A549 (cell line): ENCODE measurements around the gene PTPRN2. TPM values are rescaled to one million over a fixed set of nuclear protein-coding genes. Genes with fewer than 3 reads are reported as not detected.

Source experiments
- ATAC-seq, 2 experiments: fragments of 200-7000 bp in 1 of 2; fragments of >200 bp in 1 of 2; cut with Nextera tagmentation in 1 of 2; cut with Tn5 transposase in 1 of 2; 3 replicates each; pipeline versions ENCODE4 v1.8.0 to v1.9.1; 2018 to 2020; ENCODE audit warnings: mild to moderate bottlenecking in 1 of 2, moderate library complexity in 1 of 2
- CTCF ChIA-PET: fragments of 300-600 bp; sonication (Branson Sonifier 250); formaldehyde crosslinking; extraction: SDS; loops from one replicate; lab custom pipeline; 2021; ENCODE audit warnings: antibody characterized with exemption, inconsistent platforms; lab: Yijun Ruan, JAX
- POLR2A ChIA-PET: fragments of 350-600 bp; formaldehyde crosslinking; extraction: SDS; loops from one replicate; lab custom pipeline; 2021; ENCODE audit warnings: antibody characterized with exemption, inconsistent platforms; lab: Yijun Ruan, JAX
- DNase-seq, 2 experiments: peaks; one replicate each; pipeline versions ENCODE4 v3.0.0 to v3.0.0-alpha.2; 2011 to 2016; ENCODE audit warnings: low read depth in 1 of 2, low spot score in 1 of 2
- FAIRE-seq: peaks from 2 replicates; lab custom pipeline; 2011; peaks lifted over from hg19 to GRCh38; lab: Jason Lieb, UNC
- H3K27ac ChIP-seq, 2 experiments: fragments of >200 bp; sonication (Bioruptor Twin); formaldehyde crosslinking; 3 replicates each; pipeline ENCODE4 v1.5.1; 2016 to 2017
- H3K4me1 ChIP-seq: fragments of >200 bp; sonication (Bioruptor Twin); formaldehyde crosslinking; 3 replicates; pipeline ENCODE4 v1.6.1; 2016
- H3K4me2 ChIP-seq: fragments of >200 bp; sonication (Bioruptor Twin); formaldehyde crosslinking; 3 replicates; pipeline ENCODE4 v1.6.1; 2016
- H3K4me3 ChIP-seq: fragments of >200 bp; sonication (Bioruptor Twin); formaldehyde crosslinking; 3 replicates; pipeline ENCODE4 v1.5.1; 2016
- H3K9me3 ChIP-seq: fragments of >200 bp; sonication (Bioruptor Twin); formaldehyde crosslinking; 3 replicates; pipeline ENCODE4 v1.6.1; 2016
- BHLHE40 ChIP-seq: IDR thresholded peaks from 2 replicates; pipeline ENCODE4 v1.6.1; 2012; ENCODE audit warnings: low read depth, low read length, inconsistent platforms
- CBX2 ChIP-seq: fragments of 200-600 bp; sonication (generic); IDR thresholded peaks from 2 replicates; pipeline ENCODE4 v1.6.1; 2016; ENCODE audit warnings: low read depth, mild to moderate bottlenecking, borderline replicate concordance
- CBX8 ChIP-seq: fragments of 200-600 bp; sonication (generic); IDR thresholded peaks from 2 replicates; pipeline ENCODE4 v1.6.1; 2016
- CEBPB ChIP-seq, 2 experiments: fragments of >200 bp in 1 of 2; sonication (Bioruptor Twin) in 1 of 2; formaldehyde crosslinking in 1 of 2; IDR thresholded peaks; 2 replicates each; pipeline ENCODE4 v1.6.1; 2012 to 2016
- EHF ChIP-seq: fragments of 250-450 bp; sonication (Bioruptor Pico); IDR thresholded peaks from 2 replicates; pipeline ENCODE4 v1.5.0; 2020; ENCODE audit warnings: mild to moderate bottlenecking
- EHMT2 ChIP-seq: fragments of 200-600 bp; sonication (generic); IDR thresholded peaks from 2 replicates; pipeline ENCODE4 v1.6.1; 2016; ENCODE audit warnings: antibody characterized with exemption, low read depth, mild to moderate bottlenecking, moderate library complexity
- EP300 ChIP-seq, 2 experiments: fragments of >200 bp; sonication (Bioruptor Twin); formaldehyde crosslinking; IDR thresholded peaks; 2 replicates in 1 of 2; 3 replicates in 1 of 2; pipeline ENCODE4 v1.6.1; 2016 to 2017
- FOSL2 ChIP-seq, 2 experiments: fragments of 450-650 bp in 1 of 2; fragments of >200 bp in 1 of 2; sonication (Bioruptor Twin) in 1 of 2; formaldehyde crosslinking; IDR thresholded peaks; 2 replicates each; pipeline versions ENCODE4 v1.5.0 to v1.6.1; 2016 to 2020; ENCODE audit warnings: mild to moderate bottlenecking in 1 of 2, moderate library complexity in 1 of 2
- FOXS1 ChIP-seq: fragments of 250-450 bp; sonication (Bioruptor Pico); IDR thresholded peaks from 2 replicates; pipeline ENCODE4 v1.5.0; 2020; ENCODE audit warnings: mild to moderate bottlenecking, moderate library complexity
- GATA3 ChIP-seq: IDR thresholded peaks from 2 replicates; pipeline ENCODE4 v1.6.1; 2012; ENCODE audit warnings: borderline replicate concordance
- HDAC2 ChIP-seq: fragments of 200-600 bp; sonication (generic); IDR thresholded peaks from 2 replicates; pipeline ENCODE4 v1.6.1; 2016
- HOXB13 ChIP-seq: fragments of 250-450 bp; sonication (Bioruptor Pico); IDR thresholded peaks from 2 replicates; pipeline ENCODE4 v1.5.0; 2020; ENCODE audit warnings: low read depth, mild to moderate bottlenecking, moderate library complexity
- NPAS2 ChIP-seq: fragments of 250-450 bp; sonication (Bioruptor Pico); IDR thresholded peaks from 2 replicates; pipeline ENCODE4 v1.8.0; 2022; ENCODE audit warnings: mild to moderate bottlenecking, moderate library complexity, borderline replicate concordance
- PHF8 ChIP-seq: fragments of 200-600 bp; sonication (generic); IDR thresholded peaks from 2 replicates; pipeline ENCODE4 v1.6.1; 2016; ENCODE audit warnings: low read depth, mild to moderate bottlenecking, antibody characterized with exemption, moderate library complexity, borderline replicate concordance
- POLR2A ChIP-seq: IDR thresholded peaks from 2 replicates; pipeline ENCODE4 v1.6.1; 2012; ENCODE audit warnings: mild to moderate bottlenecking, low read length
- POLR2AphosphoS2 ChIP-seq: conservative IDR thresholded peaks from 2 replicates; pipeline ENCODE4 v1.6.1; 2012; ENCODE audit warnings: low read length, improper control_type of control experiment, inconsistent platforms
- RFX5 ChIP-seq: fragments of 450-650 bp; IDR thresholded peaks from 2 replicates; pipeline ENCODE4 v1.7.1; 2014; ENCODE audit warnings: antibody characterized with exemption, mild to moderate bottlenecking, moderate library complexity
- SMC3 ChIP-seq: fragments of >200 bp; sonication (Bioruptor Twin); formaldehyde crosslinking; IDR thresholded peaks from 3 replicates; pipeline ENCODE4 v1.6.1; 2018; ENCODE audit warnings: inconsistent platforms
- TFCP2L1 ChIP-seq: fragments of 250-450 bp; sonication (Bioruptor Pico); IDR thresholded peaks from 2 replicates; pipeline ENCODE4 v1.5.0; 2021; ENCODE audit warnings: mild to moderate bottlenecking
- TP53 ChIP-seq: fragments of 250-450 bp; sonication (Bioruptor Pico); IDR thresholded peaks from 2 replicates; pipeline ENCODE4 v1.5.0; 2021; ENCODE audit warnings: mild to moderate bottlenecking, moderate library complexity
- ZC3H11A ChIP-seq: fragments of 450-650 bp; IDR thresholded peaks from 2 replicates; pipeline ENCODE4 v1.6.1; 2014; ENCODE audit warnings: antibody characterized with exemption, mild to moderate bottlenecking
- ZFP36 ChIP-seq: fragments of 450-650 bp; IDR thresholded peaks from 2 replicates; pipeline ENCODE4 v1.6.1; 2014; ENCODE audit warnings: borderline replicate concordance; ENCODE audit not compliant: partially characterized antibody
- WGBS: methylation state at CpG from one replicate; pipeline ENCODE4 v1.1.6; 2017; ENCODE audit errors: missing lambda C conversion rate; 5-methylcytosine and 5-hydroxymethylcytosine counted together
- polyA plus RNA-seq, 4 experiments: library from polyadenylated mRNA; depleted of rRNA in 3 of 4; stranded (reverse); fragments of >200 nt; fragmentation: RNase III in 1 of 4; extraction: RNeasy Plus Mini Kit Qiagen cat#74134 plus additional on column Dnase treatment in 1 of 4; gene quantifications; 2 replicates in 3 of 4; 3 replicates in 1 of 4; pipeline ENCODE4 v1.2.3, GENCODE V29; 2011 to 2017
- TF ChIP-seq, protein P1 (sequence below): IDR thresholded peaks from 2 replicates; pipeline ENCODE4 v1.6.1; 2012
- TF ChIP-seq, protein P2 (sequence below): fragments of 250-450 bp; sonication (Bioruptor Pico); IDR thresholded peaks from 2 replicates; pipeline ENCODE4 v1.5.0; 2020; ENCODE audit warnings: low read depth, mild to moderate bottlenecking, moderate library complexity
- TF ChIP-seq, protein P3 (sequence below): fragments of 150-350 bp; IDR thresholded peaks from 2 replicates; pipeline ENCODE4 v1.6.1; 2014; ENCODE audit warnings: low read depth, mild to moderate bottlenecking, low read length
- TF ChIP-seq, protein P4 (sequence below): fragments of >200 bp; sonication (Bioruptor Twin); formaldehyde crosslinking; IDR thresholded peaks from 3 replicates; pipeline ENCODE4 v1.6.1; 2016
- TF ChIP-seq, protein P5 (sequence below): fragments of >200 bp; sonication (Bioruptor Twin); formaldehyde crosslinking; IDR thresholded peaks from 2 replicates; pipeline ENCODE4 v1.6.1; 2016

The PTPRN2 gene
- polyA plus RNA-seq, 2 of the 4 experiments (the other 2 are of a cell fraction), result 0.41 to 1.2 TPM

DNA sequence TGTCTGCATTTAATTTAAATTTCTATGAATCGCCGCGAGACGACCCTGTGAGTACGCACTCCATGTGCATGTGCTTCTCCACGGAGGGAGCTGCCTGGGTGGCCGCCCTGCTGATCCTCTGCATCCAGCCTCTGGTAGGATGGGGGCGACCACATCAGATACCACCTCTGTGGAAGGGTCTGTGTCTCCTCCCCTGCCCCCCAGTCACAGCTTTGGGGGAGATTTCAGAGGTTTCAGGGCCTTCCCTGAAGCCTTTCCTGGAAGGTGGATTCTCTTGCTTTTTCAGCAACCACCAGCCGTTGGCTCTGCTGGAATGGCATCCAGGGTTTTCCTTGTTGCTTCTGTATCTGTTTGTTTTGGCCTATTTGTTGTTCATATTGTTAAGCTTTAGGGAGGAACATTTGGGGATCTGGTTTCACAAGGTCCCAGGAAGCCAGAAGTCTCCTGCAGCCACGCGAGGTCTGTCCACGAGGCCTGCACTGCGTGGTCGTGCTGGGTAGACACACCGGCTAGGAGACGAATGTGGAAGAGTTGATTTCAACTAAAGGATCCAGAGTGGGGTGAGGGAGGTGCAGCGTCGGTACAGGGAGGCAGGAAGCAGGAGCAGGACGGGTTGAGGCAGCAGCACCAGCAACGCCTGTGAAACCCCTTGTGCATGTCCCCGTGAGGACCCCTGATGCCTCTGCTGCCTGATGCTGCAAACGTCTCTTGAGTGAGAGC is 329.1 kb downstream of the PTPRN2 start:
- 53% methylated on average over 22 of the region's 22 CpGs for WGBS
- H3K27ac ChIP-seq, result no peak overlapping the region
- 0 out of 3 replicates have a peak, but pooled peaks cover 5% of the 10 kb centered on the region for H3K9me3 ChIP-seq
- ATAC-seq (no peak), DNase-seq (no peak), FAIRE-seq (no peak)
- no peak overlapping the region for H3K4me2 ChIP-seq
- no peak overlapping the region for H3K4me3 ChIP-seq
- POLR2A ChIA-PET, result no interaction called here
- CTCF ChIA-PET, result no interaction called here
- no peaks in the 10 kb centered on the region for H3K4me1 ChIP-seq
- TF ChIP-seq BHLHE40 (no peak), FOXS1 (CRISPR knock-in tag) (no peak), RFX5 (no peak), POLR2AphosphoS2 (no peak), GATA3 (no peak), TFCP2L1 (CRISPR knock-in tag) (no peak), EHMT2 (no peak), PHF8 (no peak), POLR2A (no peak), EP300 (IDR thresholded peaks at IDR 0.05) (no peak), ZFP36 (no peak), HDAC2 (no peak)
- TF ChIP-seq, protein P1, sequence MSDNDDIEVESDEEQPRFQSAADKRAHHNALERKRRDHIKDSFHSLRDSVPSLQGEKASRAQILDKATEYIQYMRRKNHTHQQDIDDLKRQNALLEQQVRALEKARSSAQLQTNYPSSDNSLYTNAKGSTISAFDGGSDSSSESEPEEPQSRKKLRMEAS, result no peak
- TF ChIP-seq, protein P2, sequence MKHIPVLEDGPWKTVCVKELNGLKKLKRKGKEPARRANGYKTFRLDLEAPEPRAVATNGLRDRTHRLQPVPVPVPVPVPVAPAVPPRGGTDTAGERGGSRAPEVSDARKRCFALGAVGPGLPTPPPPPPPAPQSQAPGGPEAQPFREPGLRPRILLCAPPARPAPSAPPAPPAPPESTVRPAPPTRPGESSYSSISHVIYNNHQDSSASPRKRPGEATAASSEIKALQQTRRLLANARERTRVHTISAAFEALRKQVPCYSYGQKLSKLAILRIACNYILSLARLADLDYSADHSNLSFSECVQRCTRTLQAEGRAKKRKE (CRISPR knock-in tag), result no peak
- TF ChIP-seq, protein P3, sequence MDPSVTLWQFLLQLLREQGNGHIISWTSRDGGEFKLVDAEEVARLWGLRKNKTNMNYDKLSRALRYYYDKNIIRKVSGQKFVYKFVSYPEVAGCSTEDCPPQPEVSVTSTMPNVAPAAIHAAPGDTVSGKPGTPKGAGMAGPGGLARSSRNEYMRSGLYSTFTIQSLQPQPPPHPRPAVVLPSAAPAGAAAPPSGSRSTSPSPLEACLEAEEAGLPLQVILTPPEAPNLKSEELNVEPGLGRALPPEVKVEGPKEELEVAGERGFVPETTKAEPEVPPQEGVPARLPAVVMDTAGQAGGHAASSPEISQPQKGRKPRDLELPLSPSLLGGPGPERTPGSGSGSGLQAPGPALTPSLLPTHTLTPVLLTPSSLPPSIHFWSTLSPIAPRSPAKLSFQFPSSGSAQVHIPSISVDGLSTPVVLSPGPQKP, result no peak

DNA sequence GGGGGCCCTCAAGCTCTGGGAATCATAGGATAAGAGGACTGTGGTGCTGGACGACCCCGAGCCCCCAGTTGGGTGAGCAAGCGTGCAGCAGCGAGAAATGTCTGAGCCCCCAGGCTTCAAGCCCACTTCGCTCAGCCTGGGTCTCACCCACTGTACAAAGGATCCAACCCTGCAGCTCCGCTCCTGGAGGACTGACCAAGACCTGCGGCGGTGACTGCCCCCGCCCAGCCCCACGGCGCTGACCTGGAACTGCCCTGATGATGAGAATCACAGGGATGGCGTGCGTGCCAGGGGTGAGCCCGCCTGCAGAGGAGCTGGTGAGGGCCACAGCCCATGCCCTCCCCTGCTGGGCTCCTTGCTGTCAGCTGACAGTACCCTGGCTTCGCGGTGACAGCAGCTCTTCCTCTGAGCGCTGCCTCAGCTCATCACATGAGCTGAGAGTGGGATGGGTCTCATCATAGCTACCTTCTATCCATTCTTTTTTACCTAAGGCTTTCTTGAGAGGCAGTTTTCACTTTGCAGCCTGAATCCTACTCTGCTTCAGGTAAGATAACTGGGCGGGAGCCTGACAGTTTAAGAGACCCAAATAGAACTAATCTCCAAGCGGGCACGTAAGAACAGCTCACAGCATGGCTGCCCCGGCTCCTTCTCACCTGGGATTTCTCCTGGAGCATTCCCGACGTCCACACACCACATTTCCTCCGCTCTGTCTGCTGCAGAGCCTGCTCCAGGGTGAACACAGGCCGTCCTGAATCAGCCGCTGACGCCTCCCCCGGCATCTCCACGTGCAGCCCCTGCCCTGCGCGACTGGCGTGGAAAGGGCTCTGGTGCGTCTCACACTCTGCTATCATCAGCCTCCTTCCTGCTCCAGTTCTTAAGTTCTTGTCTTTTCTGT is 329.9 kb downstream of the PTPRN2 start:
- no peak for TF ChIP-seq SMC3
- TF ChIP-seq FOXS1 (CRISPR knock-in tag), result no peak
- TF ChIP-seq, protein P4, sequence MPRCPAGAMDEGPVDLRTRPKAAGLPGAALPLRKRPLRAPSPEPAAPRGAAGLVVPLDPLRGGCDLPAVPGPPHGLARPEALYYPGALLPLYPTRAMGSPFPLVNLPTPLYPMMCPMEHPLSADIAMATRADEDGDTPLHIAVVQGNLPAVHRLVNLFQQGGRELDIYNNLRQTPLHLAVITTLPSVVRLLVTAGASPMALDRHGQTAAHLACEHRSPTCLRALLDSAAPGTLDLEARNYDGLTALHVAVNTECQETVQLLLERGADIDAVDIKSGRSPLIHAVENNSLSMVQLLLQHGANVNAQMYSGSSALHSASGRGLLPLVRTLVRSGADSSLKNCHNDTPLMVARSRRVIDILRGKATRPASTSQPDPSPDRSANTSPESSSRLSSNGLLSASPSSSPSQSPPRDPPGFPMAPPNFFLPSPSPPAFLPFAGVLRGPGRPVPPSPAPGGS, result no peak
- TF ChIP-seq, protein P5, sequence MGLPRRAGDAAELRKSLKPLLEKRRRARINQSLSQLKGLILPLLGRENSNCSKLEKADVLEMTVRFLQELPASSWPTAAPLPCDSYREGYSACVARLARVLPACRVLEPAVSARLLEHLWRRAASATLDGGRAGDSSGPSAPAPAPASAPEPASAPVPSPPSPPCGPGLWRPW, result no peak
- TF ChIP-seq CEBPB (IDR thresholded peaks at IDR 0.05), result no peak
- no peak for TF ChIP-seq EHF (CRISPR knock-in tag)
- TF ChIP-seq FOSL2 (IDR thresholded peaks at IDR 0.05), result no peak
- no peak for TF ChIP-seq FOSL2 (CRISPR knock-in tag; IDR thresholded peaks at IDR 0.05)
- no peak for TF ChIP-seq EHMT2
- no peak for TF ChIP-seq ZC3H11A
- TF ChIP-seq CBX8, result no peak
- TF ChIP-seq EP300 (IDR thresholded peaks at IDR 0.05), result no peak
- TF ChIP-seq HOXB13 (CRISPR knock-in tag), result no peak
- no peak for TF ChIP-seq POLR2AphosphoS2
- TF ChIP-seq NPAS2 (CRISPR knock-in tag), result no peak
- no peak for TF ChIP-seq TP53
- TF ChIP-seq CBX2, result no peak
- TF ChIP-seq, all 56 proteins: peak for 0
- Histone ChIP-seq H3K9me3 (0 out of 3 replicates have a peak, but pooled peaks cover 5% of the 10 kb centered on the region), H3K4me3 (no peak overlapping the region), H3K27ac (no peak overlapping the region), H3K4me2 (no peak overlapping the region), H3K4me1 (no peaks in the 10 kb centered on the region)
- 55% methylated on average over 25 of the region's 33 CpGs for WGBS
- no peak for ATAC-seq
- FAIRE-seq, result no peak
- ChIA-PET CTCF (no interaction called here), POLR2A (no interaction called here)
- DNase-seq, result no peak
